ENCODE data around the gene CCDC85C. TPM values are rescaled to one million over a fixed set of nuclear protein-coding genes. Genes with fewer than 3 reads are reported as not detected.

Gene CCDC85C
- total RNA-seq, 1 donor from 2014 or later = 7.0 TPM

GRCh38 chr14:99481745-99482099 is 122.3 kb downstream of the CCDC85C start:
- Mint-ChIP-seq H3K9me3 (ENCODE audit: low read depth) (no peaks in the 10 kb centered on the region), H3K27me3 (ENCODE audit: low read depth) (no peaks in the 10 kb centered on the region), H3K4me3 (ENCODE audit: unreplicated experiment) (peak overlapping the region; percentile 96), H3K4me1 (ENCODE audit: low read depth) (peaks cover 63% of the 10 kb centered on the region), H3K36me3 (ENCODE audit: low read depth) (no peaks in the 10 kb centered on the region), H3K27ac (ENCODE audit: unreplicated experiment) (peak overlapping the region; percentile 99)
- TF ChIP-seq CTCF (IDR thresholded peaks at IDR 0.05) = no peak
- DNase-seq (ENCODE audit: low spot score) = no peak

GRCh38 chr14:99480917-99481744 is 122.9 kb downstream of the CCDC85C start, which contains the start of gene CCNK:
TSS of gene CCNK (plus strand) at chr14:99481409. CDS start at chr14:99492678, 11,269 bp downstream.
- no peak for TF ChIP-seq CTCF (IDR thresholded peaks at IDR 0.05)
- Mint-ChIP-seq H3K36me3 (ENCODE audit: low read depth) (no peaks in the 10 kb centered on the region), H3K27me3 (ENCODE audit: low read depth) (no peaks in the 10 kb centered on the region), H3K27ac (ENCODE audit: unreplicated experiment) (peak within 1 kb of the TSS; percentile 99), H3K4me3 (ENCODE audit: unreplicated experiment) (peak within 1 kb of the TSS; percentile 96), H3K9me3 (ENCODE audit: low read depth) (no peaks in the 10 kb centered on the region), H3K4me1 (ENCODE audit: low read depth) (peaks cover 57% of the 10 kb centered on the region)
- DNase-seq (ENCODE audit: low spot score) = peak; percentile 100

- peak within 1 kb of the TSS; percentile 96 for H3K4me3 Mint-ChIP-seq (ENCODE audit: unreplicated experiment)
- no peaks in the 10 kb centered on the region for H3K36me3 Mint-ChIP-seq (ENCODE audit: low read depth)
- H3K9me3 Mint-ChIP-seq (ENCODE audit: low read depth) = no peaks in the 10 kb centered on the region
- peaks cover 56% of the 10 kb centered on the region for H3K4me1 Mint-ChIP-seq (ENCODE audit: low read depth)
- peak; percentile 47 for TF ChIP-seq CTCF (IDR thresholded peaks at IDR 0.05)
- peak within 1 kb of the TSS; percentile 99 for H3K27ac Mint-ChIP-seq (ENCODE audit: unreplicated experiment)
- no peak for DNase-seq (ENCODE audit: low spot score)
- no peaks in the 10 kb centered on the region for H3K27me3 Mint-ChIP-seq (ENCODE audit: low read depth)
Observed at GRCh38 chr14:99479906-99480869, 123.8 kb downstream of the CCDC85C start, which contains the start of gene SETD3. TSS of gene SETD3 (minus strand) at chr14:99480859. CDS start at chr14:99465805, 15,054 bp downstream.

GRCh38 chr14:99479160-99479905 is 124.7 kb downstream of the CCDC85C start:
- Mint-ChIP-seq H3K36me3 (ENCODE audit: low read depth) (no peaks in the 10 kb centered on the region), H3K27ac (ENCODE audit: unreplicated experiment) (peak overlapping the region; percentile 96), H3K4me3 (ENCODE audit: unreplicated experiment) (peak overlapping the region; percentile 89), H3K27me3 (ENCODE audit: low read depth) (no peaks in the 10 kb centered on the region), H3K9me3 (ENCODE audit: low read depth) (no peaks in the 10 kb centered on the region), H3K4me1 (ENCODE audit: low read depth) (peaks cover 54% of the 10 kb centered on the region)
- TF ChIP-seq CTCF (IDR thresholded peaks at IDR 0.05) = no peak
- no peak for DNase-seq (ENCODE audit: low spot score)

Data from chondrocyte (in vitro differentiated cells).